Activated naive CD8-positive, alpha-beta T cell treated with anti-CD3 and anti-CD28 coated beads, Interleukin-2, amount 50 U/mL, for 16 hours (primary cell): ENCODE measurements around the gene FAM193A.
"Not testable (repeated sequence)": the region's sequence is repeated elsewhere in the genome, so short reads cannot be mapped to it uniquely, and the experiment has no call there.

Experiments used
- DNase-seq: peaks from one replicate; pipeline ENCODE4 v3.0.0-alpha.2; 2020; ENCODE audit warnings: low read depth, low spot score

FAM193A gene

GRCh38 chr4:2651546-2651945 lies 115.1 kb downstream of the FAM193A start:
- DNase-seq, result no peak

GRCh38 chr4:2651998-2652397 lies 115.6 kb downstream of the FAM193A start:
- DNase-seq, result no peak

GRCh38 chr4:2652415-2653160 lies 116.1 kb downstream of the FAM193A start:
- no peak for DNase-seq

GRCh38 chr4:2660596-2661211 lies 124.3 kb downstream of the FAM193A start:
- no peak for DNase-seq

GRCh38 chr4:2662598-2662997 lies 126.2 kb downstream of the FAM193A start:
- DNase-seq, result no peak

GRCh38 chr4:2663275-2663674 lies 126.8 kb downstream of the FAM193A start:
- DNase-seq, result no peak

GRCh38 chr4:2666722-2667247 lies 130.3 kb downstream of the FAM193A start:
- no peak for DNase-seq

GRCh38 chr4:2667428-2667827 lies 131.0 kb downstream of the FAM193A start:
- DNase-seq, result no peak

- no peak for DNase-seq
Measured at GRCh38 chr4:2671267-2671895, 134.9 kb downstream of the FAM193A start.

- DNase-seq, result no peak
Measured at GRCh38 chr4:2672082-2672481, 135.6 kb downstream of the FAM193A start.

GRCh38 chr4:2672700-2673099 lies 136.3 kb downstream of the FAM193A start:
- no peak for DNase-seq

- DNase-seq, result no peak
Measured at GRCh38 chr4:2673157-2673556, 136.7 kb downstream of the FAM193A start.

GRCh38 chr4:2679762-2680161 lies 143.3 kb downstream of the FAM193A start:
- not testable (repeated sequence) for DNase-seq

GRCh38 chr4:2684486-2684885 lies 148.0 kb downstream of the FAM193A start:
- DNase-seq, result no peak

- no peak for DNase-seq
Measured at GRCh38 chr4:2685541-2685940, 149.1 kb downstream of the FAM193A start.

GRCh38 chr4:2686379-2687265 lies 150.2 kb downstream of the FAM193A start:
- DNase-seq, result no peak

- no peak for DNase-seq
Measured at GRCh38 chr4:2688281-2688680, 151.8 kb downstream of the FAM193A start.

- no peak for DNase-seq
Measured at GRCh38 chr4:2688697-2689096, 152.2 kb downstream of the FAM193A start.

- DNase-seq, result no peak
Measured at GRCh38 chr4:2689114-2689513, 152.7 kb downstream of the FAM193A start.

- no peak for DNase-seq
Measured at GRCh38 chr4:2689825-2690700, 153.6 kb downstream of the FAM193A start.

GRCh38 chr4:2691313-2691712 lies 154.9 kb downstream of the FAM193A start:
- DNase-seq, result no peak
